SU-DHL-6 (cell line): ENCODE measurements around the gene VTI1A.

Experiments
- H2AFZ ChIP-seq: fragments of 200-600 bp; sonication (generic); 2 replicates; pipeline ENCODE4 v1.6.1; 2014; ENCODE audit warnings: low read depth, mild to moderate bottlenecking, moderate library complexity, mixed read lengths, antibody characterized with exemption, low read length; ENCODE audit not compliant: severe bottlenecking
- H3F3A ChIP-seq: fragments of 200-600 bp; shearing (Covaris generic); 2 replicates; pipeline ENCODE4 v1.6.0; 2016; ENCODE audit warnings: antibody characterized with exemption, mild to moderate bottlenecking; ENCODE audit not compliant: insufficient read depth
- H3K27ac ChIP-seq: fragments of 200-600 bp; sonication (generic); 2 replicates; pipeline ENCODE4 v1.5.1; 2016; ENCODE audit warnings: low read depth, mild to moderate bottlenecking, low read length, moderate library complexity, mixed read lengths
- H3K27me3 ChIP-seq: fragments of 200-600 bp; sonication (generic), shearing (Covaris generic); 2 replicates; pipeline ENCODE4 v1.6.0; 2014; ENCODE audit warnings: mild to moderate bottlenecking, low read length
- H3K36me3 ChIP-seq: fragments of 200-600 bp; sonication (generic); 2 replicates; pipeline ENCODE4 v1.6.1; 2014; ENCODE audit warnings: mild to moderate bottlenecking, low read length, mixed read lengths
- H3K4me2 ChIP-seq: fragments of 300-600, 200-600 bp; shearing (Covaris generic), sonication (generic); 2 replicates; pipeline ENCODE4 v1.6.0; 2014; ENCODE audit warnings: low read length, low read depth, mild to moderate bottlenecking; ENCODE audit not compliant: poor library complexity, severe bottlenecking
- H3K4me3 ChIP-seq: fragments of 200-600 bp; sonication (generic); 2 replicates; pipeline ENCODE4 v1.5.1; 2014; ENCODE audit warnings: antibody characterized with exemption, low read length, mild to moderate bottlenecking, mixed read lengths; ENCODE audit not compliant: insufficient read depth, poor library complexity, severe bottlenecking
- H3K79me2 ChIP-seq: fragments of 200-600 bp; sonication (generic); 2 replicates; pipeline ENCODE4 v1.6.1; 2014; ENCODE audit warnings: mild to moderate bottlenecking, low read length, moderate library complexity; ENCODE audit not compliant: insufficient read depth
- H3K9ac ChIP-seq: fragments of 200-600 bp; sonication (generic); 2 replicates; pipeline ENCODE4 v1.7.0; 2014; ENCODE audit warnings: mild to moderate bottlenecking, low read length
- H3K9me2 ChIP-seq: fragments of 200-600 bp; sonication (generic); replicated peaks from 2 replicates; pipeline ENCODE4 v1.6.1; 2014; ENCODE audit warnings: low read length; ENCODE audit not compliant: insufficient read depth
- H3K9me3 ChIP-seq: fragments of 200-600 bp; sonication (generic); 2 replicates; pipeline ENCODE4 v1.6.1; 2014; ENCODE audit warnings: low read length, mixed read lengths; ENCODE audit not compliant: insufficient read depth
- H4K20me1 ChIP-seq: fragments of 200-600 bp; sonication (generic); 2 replicates; pipeline ENCODE4 v1.6.1; 2014; ENCODE audit warnings: low read depth, mild to moderate bottlenecking, antibody characterized with exemption, low read length, moderate library complexity, mixed read lengths
- CTCF ChIP-seq: fragments of 200-600 bp; sonication (generic); IDR thresholded peaks from one replicate; pipeline ENCODE4 v1.5.1; 2017; ENCODE audit warnings: antibody characterized with exemption, mild to moderate bottlenecking, low read length, moderate library complexity; ENCODE audit not compliant: insufficient read depth, poor library complexity, severe bottlenecking
- EZH2phosphoT487 ChIP-seq: fragments of 200-600 bp; sonication (generic), shearing (Covaris generic); conservative IDR thresholded peaks from 2 replicates; pipeline ENCODE4 v1.6.1; 2018; ENCODE audit warnings: mild to moderate bottlenecking, antibody characterized with exemption, low read length, moderate library complexity, mixed read lengths

Gene VTI1A

GRCh38 chr10:112553315-112553714 lies 106.3 kb downstream of the VTI1A start:
- Histone ChIP-seq H3F3A (no peaks in the 10 kb centered on the region), H3K36me3 (no peaks in the 10 kb centered on the region), H3K27me3 (no peaks in the 10 kb centered on the region), H2AFZ (no peak overlapping the region), H3K9me2 (no peaks in the 10 kb centered on the region), H3K4me2 (no peak overlapping the region), H3K27ac (no peak overlapping the region), H3K4me3 (no peak overlapping the region), H3K9me3 (no peaks in the 10 kb centered on the region), H4K20me1 (no peaks in the 10 kb centered on the region; the same call in 1 of the 2 replicates), H3K79me2 (no peaks in the 10 kb centered on the region), H3K9ac (no peak overlapping the region)
- no peak for TF ChIP-seq EZH2phosphoT487
- TF ChIP-seq CTCF = no peak

- H3K9me2 ChIP-seq = no peaks in the 10 kb centered on the region
- H3K27ac ChIP-seq = no peak overlapping the region
- H3K9me3 ChIP-seq = no peaks in the 10 kb centered on the region
- no peaks in the 10 kb centered on the region for H3F3A ChIP-seq
- no peak overlapping the region for H3K4me2 ChIP-seq
- H4K20me1 ChIP-seq = no peaks in the 10 kb centered on the region; the same call in 1 of the 2 replicates
- TF ChIP-seq CTCF (no peak), EZH2phosphoT487 (no peak)
- no peaks in the 10 kb centered on the region for H3K27me3 ChIP-seq
- no peaks in the 10 kb centered on the region for H3K79me2 ChIP-seq
- H2AFZ ChIP-seq = no peak overlapping the region
- no peaks in the 10 kb centered on the region for H3K36me3 ChIP-seq
- no peak overlapping the region for H3K9ac ChIP-seq
- no peak overlapping the region for H3K4me3 ChIP-seq
Observed at GRCh38 chr10:112554263-112554662, 107.2 kb downstream of the VTI1A start.

GRCh38 chr10:112557197-112557596 lies 110.2 kb downstream of the VTI1A start:
- H3K9ac ChIP-seq = no peak overlapping the region
- H3K4me2 ChIP-seq = no peak overlapping the region
- H3K27me3 ChIP-seq = no peaks in the 10 kb centered on the region
- H3K4me3 ChIP-seq = no peak overlapping the region
- no peaks in the 10 kb centered on the region for H3K79me2 ChIP-seq
- no peak for TF ChIP-seq EZH2phosphoT487
- no peak overlapping the region for H2AFZ ChIP-seq
- no peaks in the 10 kb centered on the region for H3K9me2 ChIP-seq
- H3F3A ChIP-seq = no peaks in the 10 kb centered on the region
- no peaks in the 10 kb centered on the region; the same call in 1 of the 2 replicates for H4K20me1 ChIP-seq
- H3K36me3 ChIP-seq = no peaks in the 10 kb centered on the region
- H3K27ac ChIP-seq = no peak overlapping the region
- no peaks in the 10 kb centered on the region for H3K9me3 ChIP-seq

- H3K79me2 ChIP-seq = no peaks in the 10 kb centered on the region
Observed at GRCh38 chr10:112558476-112559142, 111.6 kb downstream of the VTI1A start.

More at GRCh38 chr10:112558476-112559142, 111.6 kb downstream of the VTI1A start:
- no peak overlapping the region for H3K27ac ChIP-seq
- no peak overlapping the region for H3K4me2 ChIP-seq
- no peak for TF ChIP-seq EZH2phosphoT487
- TF ChIP-seq CTCF = no peak
- H2AFZ ChIP-seq = no peak overlapping the region
- no peaks in the 10 kb centered on the region; the same call in 1 of the 2 replicates for H4K20me1 ChIP-seq
- H3K9me2 ChIP-seq = no peaks in the 10 kb centered on the region
- no peaks in the 10 kb centered on the region for H3K9me3 ChIP-seq
- no peak overlapping the region for H3K9ac ChIP-seq
- H3K36me3 ChIP-seq = no peaks in the 10 kb centered on the region
- no peaks in the 10 kb centered on the region for H3K27me3 ChIP-seq
- H3F3A ChIP-seq = no peaks in the 10 kb centered on the region
- H3K4me3 ChIP-seq = no peak overlapping the region
